ENCODE results near the gene CS.
"Not testable (repeated sequence)": the region's sequence is repeated elsewhere in the genome, so short reads cannot be mapped to it uniquely, and the experiment has no call there.

CS gene

DNA sequence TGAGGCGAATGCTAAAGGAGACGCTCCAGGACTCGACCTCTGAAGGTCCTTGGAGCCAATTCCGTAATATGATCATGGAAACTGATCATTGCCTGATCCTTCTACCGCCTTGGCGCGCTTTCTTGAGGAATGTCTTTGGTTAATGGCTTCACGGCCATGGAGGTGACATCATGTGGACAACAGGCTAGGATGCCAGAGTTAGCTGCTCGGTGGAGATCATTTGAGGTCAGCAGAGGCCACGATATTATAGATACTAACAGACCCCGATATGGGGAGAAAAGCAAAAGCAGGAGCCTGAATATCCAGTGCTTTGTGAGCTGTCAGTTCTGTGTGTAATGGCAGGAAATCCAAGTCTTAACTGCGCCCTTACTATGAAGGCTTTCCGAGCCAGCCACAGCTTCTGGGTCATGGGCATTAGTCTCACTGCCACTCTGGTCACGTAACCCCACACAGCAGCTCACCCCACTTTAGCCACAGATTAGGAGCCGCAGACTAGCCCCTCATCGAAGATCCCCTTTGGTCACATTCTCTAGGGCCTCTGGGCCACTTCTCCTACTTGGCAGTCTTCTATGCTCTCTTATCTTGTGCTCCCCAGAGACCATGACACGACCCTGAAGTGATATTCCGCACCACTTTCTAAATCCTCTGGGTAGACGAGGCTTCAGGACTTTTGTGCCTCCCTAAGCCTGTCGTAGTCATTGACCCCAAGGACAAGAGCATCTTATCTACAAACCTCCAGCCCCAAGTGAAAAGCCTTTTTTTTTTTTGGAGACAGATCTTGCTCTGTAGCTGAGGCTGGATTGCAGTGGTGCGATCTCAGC lies 724 bp upstream of the CS start:
- peak overlapping the region; percentile 85 for H2AFZ ChIP-seq (ENCODE audit: low read length, unreplicated experiment)
- H3K4me1 ChIP-seq (ENCODE audit: control insufficient read depth, insufficient read depth, low read length, unreplicated experiment), result peaks cover 20% of the 10 kb centered on the region
- H3K27ac ChIP-seq (ENCODE audit: low read depth, low read length), result peak overlapping the region; percentile 76
- H3K79me2 ChIP-seq (ENCODE audit: control insufficient read depth, insufficient read depth, low read length, unreplicated experiment), result peaks cover 42% of the 10 kb centered on the region
- H3K36me3 ChIP-seq (ENCODE audit: insufficient read depth, low read length), result peaks cover 6% of the 10 kb centered on the region; the same call in 1 of the 2 replicates
- peak overlapping the region; percentile 90 for H3K4me3 ChIP-seq (ENCODE audit: low read depth, low read length)
- no peaks in the 10 kb centered on the region for H3K27me3 ChIP-seq (ENCODE audit: insufficient read depth, low read length)

DNA sequence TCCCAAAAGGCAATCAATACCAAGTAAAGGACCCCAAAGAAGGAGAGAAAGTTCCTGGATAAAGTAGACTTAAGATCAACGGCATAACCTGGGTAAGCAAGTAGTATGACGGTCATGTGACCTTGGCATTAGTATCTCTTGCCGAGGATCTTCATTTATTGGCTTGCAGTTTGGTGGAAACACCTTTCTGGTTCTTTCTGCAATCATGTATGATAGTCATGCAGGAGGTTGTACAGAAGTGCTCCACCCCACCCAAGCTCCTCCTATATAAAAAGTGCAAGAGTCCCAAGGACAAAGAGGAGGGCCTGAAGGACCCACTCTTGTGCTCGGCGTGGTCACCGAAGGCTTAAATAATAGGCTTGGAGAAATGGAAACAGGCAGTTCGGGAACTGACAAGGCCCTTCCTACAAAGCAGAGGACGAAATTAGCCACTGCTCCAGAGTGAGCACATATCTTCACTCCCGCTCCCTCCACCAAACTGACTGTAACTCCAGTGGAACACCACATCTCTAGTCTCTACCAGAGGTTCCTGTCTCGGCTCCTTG lies 750 bp downstream of the CS start:
- no peaks in the 10 kb centered on the region for H3K27me3 ChIP-seq (ENCODE audit: insufficient read depth, low read length)
- H3K79me2 ChIP-seq (ENCODE audit: control insufficient read depth, insufficient read depth, low read length, unreplicated experiment), result peaks cover 50% of the 10 kb centered on the region
- H3K4me1 ChIP-seq (ENCODE audit: control insufficient read depth, insufficient read depth, low read length, unreplicated experiment), result peaks cover 20% of the 10 kb centered on the region
- H3K4me3 ChIP-seq (ENCODE audit: low read depth, low read length), result peak overlapping the region; percentile 90
- peak overlapping the region; percentile 76 for H3K27ac ChIP-seq (ENCODE audit: low read depth, low read length)
- peaks cover 6% of the 10 kb centered on the region; the same call in 1 of the 2 replicates for H3K36me3 ChIP-seq (ENCODE audit: insufficient read depth, low read length)
- H2AFZ ChIP-seq (ENCODE audit: low read length, unreplicated experiment), result peak overlapping the region; percentile 56

DNA sequence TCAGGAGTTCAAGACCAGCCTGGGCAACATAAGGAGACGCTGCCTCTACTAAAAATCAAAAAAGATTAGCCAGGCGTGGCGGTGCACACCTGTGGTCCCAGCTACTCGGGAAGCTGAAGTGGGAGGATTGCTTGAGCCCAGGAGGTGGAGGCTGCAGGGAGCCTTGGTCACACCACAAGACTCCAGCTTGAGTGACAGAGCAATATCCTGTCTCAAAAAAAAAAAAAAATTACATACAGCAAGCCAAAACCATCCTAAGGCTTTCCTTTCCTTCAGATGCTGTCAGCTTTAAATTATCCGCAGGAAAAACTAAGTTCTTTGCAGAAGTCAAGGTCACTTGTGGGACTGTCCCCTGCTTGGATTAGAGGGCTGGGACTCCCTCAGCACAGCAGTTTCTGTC lies 1.3 kb downstream of the CS start:
- H3K36me3 ChIP-seq (ENCODE audit: insufficient read depth, low read length), result peaks cover 6% of the 10 kb centered on the region; the same call in 1 of the 2 replicates
- peaks cover 20% of the 10 kb centered on the region for H3K4me1 ChIP-seq (ENCODE audit: control insufficient read depth, insufficient read depth, low read length, unreplicated experiment)
- peaks cover 55% of the 10 kb centered on the region for H3K79me2 ChIP-seq (ENCODE audit: control insufficient read depth, insufficient read depth, low read length, unreplicated experiment)
- H2AFZ ChIP-seq (ENCODE audit: low read length, unreplicated experiment), result no peak overlapping the region
- no peak overlapping the region for H3K27ac ChIP-seq (ENCODE audit: low read depth, low read length)
- no peaks in the 10 kb centered on the region for H3K27me3 ChIP-seq (ENCODE audit: insufficient read depth, low read length)
- peak overlapping the region; percentile 90 for H3K4me3 ChIP-seq (ENCODE audit: low read depth, low read length)

DNA sequence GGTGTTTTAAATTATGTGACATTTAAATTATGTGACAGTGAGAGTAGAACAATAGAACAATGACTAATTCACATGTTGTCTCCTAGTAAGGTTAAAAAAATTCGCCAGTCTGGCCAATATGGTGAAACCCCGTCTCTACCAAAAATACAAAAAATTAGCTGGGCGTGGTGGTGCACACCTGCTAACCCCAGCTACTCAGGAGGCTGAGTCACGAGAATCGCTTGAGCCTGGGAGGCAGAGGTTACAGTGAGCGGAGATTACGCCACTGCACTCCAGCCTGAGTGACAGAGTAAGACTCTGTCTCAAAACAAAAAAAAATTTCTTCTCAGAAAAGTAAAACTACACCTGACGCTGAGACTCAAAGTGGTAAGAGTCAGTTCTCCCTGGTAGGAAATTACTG lies 2.7 kb downstream of the CS start:
- no peak overlapping the region for H3K4me3 ChIP-seq (ENCODE audit: low read depth, low read length)
- H3K27ac ChIP-seq (ENCODE audit: low read depth, low read length), result no peak overlapping the region
- peaks cover 6% of the 10 kb centered on the region; the same call in 1 of the 2 replicates for H3K36me3 ChIP-seq (ENCODE audit: insufficient read depth, low read length)
- no peak overlapping the region for H2AFZ ChIP-seq (ENCODE audit: low read length, unreplicated experiment)
- H3K4me1 ChIP-seq (ENCODE audit: control insufficient read depth, insufficient read depth, low read length, unreplicated experiment), result peaks cover 20% of the 10 kb centered on the region
- H3K27me3 ChIP-seq (ENCODE audit: insufficient read depth, low read length), result no peaks in the 10 kb centered on the region
- H3K79me2 ChIP-seq (ENCODE audit: control insufficient read depth, insufficient read depth, low read length, unreplicated experiment), result peaks cover 65% of the 10 kb centered on the region

DNA sequence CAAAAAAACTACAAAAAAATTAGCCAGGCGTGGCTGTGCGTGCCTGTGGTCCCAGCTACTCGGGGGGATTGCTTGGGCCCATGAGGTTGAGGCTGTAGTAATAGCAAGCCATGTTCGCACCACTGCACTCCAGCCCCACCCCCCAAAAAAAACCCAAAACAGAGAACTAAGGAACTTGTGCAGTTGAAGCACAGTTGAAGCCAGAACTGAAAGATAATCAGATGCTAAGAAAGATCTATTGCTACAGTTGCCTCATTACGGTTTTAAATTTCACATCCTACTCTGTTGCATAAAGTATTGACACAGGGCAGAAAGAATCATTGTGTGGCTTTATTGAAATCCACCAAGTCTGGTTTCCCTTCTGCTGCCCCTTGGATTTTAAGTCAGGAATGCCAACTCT lies 3.8 kb downstream of the CS start:
- Histone ChIP-seq H3K4me1 (ENCODE audit: control insufficient read depth, insufficient read depth, low read length, unreplicated experiment) (peaks cover 20% of the 10 kb centered on the region), H3K27me3 (ENCODE audit: insufficient read depth, low read length) (no peaks in the 10 kb centered on the region), H3K79me2 (ENCODE audit: control insufficient read depth, insufficient read depth, low read length, unreplicated experiment) (peaks cover 72% of the 10 kb centered on the region), H3K27ac (ENCODE audit: low read depth, low read length) (no peak overlapping the region), H3K4me3 (ENCODE audit: low read depth, low read length) (no peak overlapping the region), H2AFZ (ENCODE audit: low read length, unreplicated experiment) (no peak overlapping the region), H3K36me3 (ENCODE audit: insufficient read depth, low read length) (peaks cover 7% of the 10 kb centered on the region)

DNA sequence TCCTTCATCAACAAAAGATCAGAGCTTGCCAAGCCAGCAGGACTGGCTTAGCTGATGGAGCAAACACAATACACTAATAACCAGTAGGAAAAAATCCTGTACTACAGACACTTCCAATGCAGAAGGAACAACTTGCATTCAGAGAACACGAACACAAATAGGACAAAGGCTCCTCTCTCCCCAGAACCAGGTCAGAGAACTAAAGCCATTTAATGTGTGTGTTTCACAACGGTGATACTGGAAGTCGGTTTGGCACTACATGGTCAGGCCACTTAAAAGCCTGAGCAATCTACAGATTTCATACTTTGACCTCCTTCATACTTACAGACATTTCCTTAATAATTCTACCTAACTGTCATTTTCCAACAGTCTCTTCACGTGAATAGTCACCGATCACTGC lies 6.3 kb downstream of the CS start:
- H3K36me3 ChIP-seq (ENCODE audit: insufficient read depth, low read length), result peaks cover 16% of the 10 kb centered on the region

DNA sequence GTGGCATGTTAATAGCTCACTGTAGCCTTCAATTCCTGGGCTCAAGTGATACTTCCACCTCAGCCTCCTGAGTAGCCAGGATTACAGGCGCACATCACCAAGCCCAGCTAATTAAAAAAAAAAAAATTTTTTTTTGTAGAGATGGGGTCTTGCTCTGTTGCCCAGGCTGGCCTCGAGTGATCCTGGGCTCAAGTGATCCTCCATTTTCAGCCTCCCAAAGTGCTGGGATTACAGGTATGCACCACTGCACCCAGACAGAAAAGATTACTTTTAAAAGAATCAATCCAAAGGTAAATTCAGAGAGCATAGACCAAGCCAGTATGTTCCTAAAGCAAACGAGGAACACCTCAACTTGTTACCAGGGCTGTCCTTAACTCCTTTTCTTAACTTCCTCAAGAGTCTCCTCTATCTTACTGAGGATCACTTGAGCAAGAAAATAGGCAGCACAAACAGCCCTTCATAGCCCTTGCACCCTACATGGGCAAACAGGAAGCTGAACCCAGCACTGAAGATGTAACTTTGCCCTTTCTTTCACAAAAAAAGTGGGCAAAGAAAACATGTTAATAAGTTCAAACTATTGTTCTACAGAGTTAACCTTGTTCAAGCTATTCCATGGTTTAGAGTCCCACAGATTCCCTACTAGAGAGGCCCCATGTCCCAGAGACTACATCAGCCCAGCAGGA lies 11.3 kb downstream of the CS start:
- Histone ChIP-seq H3K79me2 (ENCODE audit: control insufficient read depth, insufficient read depth, low read length, unreplicated experiment) (peaks cover 37% of the 10 kb centered on the region), H3K36me3 (ENCODE audit: insufficient read depth, low read length) (peaks cover 9% of the 10 kb centered on the region), H3K27ac (ENCODE audit: low read depth, low read length) (no peak overlapping the region), H3K27me3 (ENCODE audit: insufficient read depth, low read length) (no peaks in the 10 kb centered on the region), H3K4me3 (ENCODE audit: low read depth, low read length) (no peak overlapping the region), H2AFZ (ENCODE audit: low read length, unreplicated experiment) (no peak overlapping the region), H3K4me1 (ENCODE audit: control insufficient read depth, insufficient read depth, low read length, unreplicated experiment) (peaks cover 4% of the 10 kb centered on the region)

More for the DNA sequence above, 6.3 kb downstream of the CS start:
- no peak overlapping the region for H3K4me3 ChIP-seq (ENCODE audit: low read depth, low read length)
- H3K79me2 ChIP-seq (ENCODE audit: control insufficient read depth, insufficient read depth, low read length, unreplicated experiment), result peaks cover 74% of the 10 kb centered on the region
- H3K27me3 ChIP-seq (ENCODE audit: insufficient read depth, low read length), result no peaks in the 10 kb centered on the region
- peaks cover 12% of the 10 kb centered on the region for H3K4me1 ChIP-seq (ENCODE audit: control insufficient read depth, insufficient read depth, low read length, unreplicated experiment)
- no peak overlapping the region for H3K27ac ChIP-seq (ENCODE audit: low read depth, low read length)
- H2AFZ ChIP-seq (ENCODE audit: low read length, unreplicated experiment), result no peak overlapping the region

DNA sequence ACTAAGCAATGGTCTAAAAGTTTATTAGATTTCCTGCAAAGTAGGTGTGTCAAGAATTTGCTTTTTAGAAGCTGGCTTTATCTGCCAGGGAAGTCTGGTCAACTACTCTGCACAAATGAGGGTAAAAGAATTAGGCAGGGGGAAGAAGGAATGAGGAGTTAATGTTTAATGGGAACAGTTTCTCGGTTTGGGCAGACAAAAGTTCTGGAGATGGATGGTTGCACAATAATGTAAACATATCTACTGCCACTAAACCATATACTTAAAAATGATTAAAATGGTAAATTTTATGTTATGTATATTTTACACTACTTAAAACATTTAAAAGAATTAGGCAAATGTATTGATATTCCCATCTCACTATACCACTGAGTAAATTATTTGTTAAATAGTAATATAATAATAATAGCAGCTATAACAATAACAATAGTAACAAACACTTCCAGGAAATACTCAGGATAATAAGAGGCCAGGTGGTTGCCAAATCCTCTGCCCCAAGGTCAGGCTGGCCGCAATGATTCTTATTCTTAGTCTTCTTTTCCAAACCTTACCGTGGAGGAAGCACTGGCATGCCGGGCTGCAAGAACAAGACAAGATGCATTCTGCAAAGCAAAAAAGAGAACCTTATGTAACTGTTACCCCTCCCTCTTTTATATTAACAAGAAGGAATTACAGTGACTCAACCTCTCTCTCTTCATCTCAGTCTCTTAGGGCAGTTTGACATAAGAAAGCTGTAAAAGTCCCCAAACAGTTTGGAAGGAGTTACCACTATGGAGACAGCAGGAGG lies 13.9 kb downstream of the CS start:
- Histone ChIP-seq H2AFZ (ENCODE audit: low read length, unreplicated experiment) (no peak overlapping the region), H3K27me3 (ENCODE audit: insufficient read depth, low read length) (no peaks in the 10 kb centered on the region), H3K36me3 (ENCODE audit: insufficient read depth, low read length) (peaks cover 23% of the 10 kb centered on the region), H3K27ac (ENCODE audit: low read depth, low read length) (no peak overlapping the region), H3K4me1 (ENCODE audit: control insufficient read depth, insufficient read depth, low read length, unreplicated experiment) (peaks cover 4% of the 10 kb centered on the region), H3K79me2 (ENCODE audit: control insufficient read depth, insufficient read depth, low read length, unreplicated experiment) (peaks cover 20% of the 10 kb centered on the region), H3K4me3 (ENCODE audit: low read depth, low read length) (no peak overlapping the region)

DNA sequence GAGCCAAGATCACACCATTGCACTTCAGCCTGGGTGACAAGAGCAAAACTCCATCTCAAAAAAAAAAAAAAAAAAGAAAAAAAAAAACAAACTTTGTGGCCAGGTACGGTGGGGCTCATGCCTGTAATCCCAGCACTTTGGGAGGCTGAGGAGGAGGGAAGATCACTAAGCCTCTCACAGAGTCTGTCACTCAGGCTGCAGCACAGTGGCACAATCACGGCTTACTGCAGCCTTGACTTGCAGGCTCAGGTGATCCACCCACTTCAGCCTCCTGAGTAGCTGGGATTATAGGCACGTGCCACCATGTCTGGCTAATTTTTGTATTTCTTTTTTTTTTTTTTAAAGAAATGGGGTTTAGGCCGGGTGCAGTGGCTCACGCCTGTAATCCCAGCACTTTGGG lies 15.9 kb downstream of the CS start:
- H3K4me3 ChIP-seq (ENCODE audit: low read depth, low read length); H2AFZ ChIP-seq (ENCODE audit: low read length, unreplicated experiment); H3K27ac ChIP-seq (ENCODE audit: low read depth, low read length); H3K79me2 ChIP-seq (ENCODE audit: control insufficient read depth, insufficient read depth, low read length, unreplicated experiment); H3K4me1 ChIP-seq (ENCODE audit: control insufficient read depth, insufficient read depth, low read length, unreplicated experiment); H3K27me3 ChIP-seq (ENCODE audit: insufficient read depth, low read length): not testable (repeated sequence)
- H3K36me3 ChIP-seq (ENCODE audit: insufficient read depth, low read length), result peaks cover 21% of the 10 kb centered on the region

DNA sequence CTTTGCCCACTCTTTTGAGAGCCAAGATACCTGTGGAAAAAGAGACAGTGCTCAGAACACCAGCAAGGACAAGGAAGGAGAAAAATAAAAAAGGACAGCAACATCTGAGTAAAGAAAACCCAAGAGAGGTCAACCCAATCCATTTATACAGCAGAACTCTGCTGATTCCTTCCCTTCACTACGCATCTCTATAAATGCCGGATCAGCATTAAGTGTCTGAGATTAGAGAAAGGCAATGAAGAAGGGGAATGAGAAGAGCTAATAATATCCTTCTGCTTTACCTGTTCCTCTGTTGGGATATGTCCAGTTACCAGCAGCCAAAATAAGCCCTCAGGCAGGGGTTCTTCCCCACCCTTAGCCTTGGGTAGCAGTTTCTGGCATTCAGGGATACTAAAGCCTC lies 17.6 kb downstream of the CS start:
- Histone ChIP-seq H3K36me3 (ENCODE audit: insufficient read depth, low read length) (peaks cover 21% of the 10 kb centered on the region), H3K79me2 (ENCODE audit: control insufficient read depth, insufficient read depth, low read length, unreplicated experiment) (peaks cover 5% of the 10 kb centered on the region)

More for the DNA sequence above, 17.6 kb downstream of the CS start:
- no peak overlapping the region for H3K27ac ChIP-seq (ENCODE audit: low read depth, low read length)
- peaks cover 4% of the 10 kb centered on the region for H3K4me1 ChIP-seq (ENCODE audit: control insufficient read depth, insufficient read depth, low read length, unreplicated experiment)
- H3K4me3 ChIP-seq (ENCODE audit: low read depth, low read length), result no peak overlapping the region
- H3K27me3 ChIP-seq (ENCODE audit: insufficient read depth, low read length), result no peaks in the 10 kb centered on the region
- no peak overlapping the region for H2AFZ ChIP-seq (ENCODE audit: low read length, unreplicated experiment)

Measured in ACC112 (cell line).